Erythroblast (primary cell): ENCODE measurements around the gene MCUB.
"Not testable (repeated sequence)": the region's sequence is repeated elsewhere in the genome, so short reads cannot be mapped to it uniquely, and the experiment has no call there.

Experiments used
- DNase-seq, 2 experiments: peaks; one replicate each; lab custom pipeline; 2025; lab: John Stamatoyannopoulos, UW
- GATA1 ChIP-seq: IDR thresholded peaks from 2 replicates; pipeline ENCODE4 v1.6.1; 2011; ENCODE audit warnings: low read depth, mild to moderate bottlenecking, control low read depth, low read length, moderate library complexity
- POLR2A ChIP-seq: IDR thresholded peaks from 2 replicates; pipeline ENCODE4 v1.6.1; 2011; ENCODE audit warnings: mild to moderate bottlenecking, low read length

Gene MCUB

DNA sequence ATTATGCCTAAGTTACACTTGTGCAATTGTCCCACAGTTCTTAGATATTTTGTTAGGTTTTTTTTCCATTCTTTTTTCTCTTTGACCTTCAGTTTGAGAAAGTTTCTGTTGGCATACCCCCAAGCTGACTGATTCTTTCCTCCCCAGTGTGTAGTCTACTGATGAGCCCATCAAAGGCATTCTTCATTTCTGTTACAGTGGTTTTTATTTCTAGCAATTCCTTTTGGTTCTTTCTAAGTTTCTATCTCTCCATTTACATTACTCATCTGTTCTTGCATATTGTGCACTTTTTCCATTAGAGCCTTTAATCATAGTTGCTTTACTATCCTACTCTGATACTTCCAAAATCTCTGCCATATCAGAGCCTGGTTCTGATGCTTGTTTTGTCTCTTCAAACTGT is 111.3 kb downstream of the MCUB start:
- no peak for DNase-seq
- no peak for TF ChIP-seq GATA1
- no peak for TF ChIP-seq POLR2A

DNA sequence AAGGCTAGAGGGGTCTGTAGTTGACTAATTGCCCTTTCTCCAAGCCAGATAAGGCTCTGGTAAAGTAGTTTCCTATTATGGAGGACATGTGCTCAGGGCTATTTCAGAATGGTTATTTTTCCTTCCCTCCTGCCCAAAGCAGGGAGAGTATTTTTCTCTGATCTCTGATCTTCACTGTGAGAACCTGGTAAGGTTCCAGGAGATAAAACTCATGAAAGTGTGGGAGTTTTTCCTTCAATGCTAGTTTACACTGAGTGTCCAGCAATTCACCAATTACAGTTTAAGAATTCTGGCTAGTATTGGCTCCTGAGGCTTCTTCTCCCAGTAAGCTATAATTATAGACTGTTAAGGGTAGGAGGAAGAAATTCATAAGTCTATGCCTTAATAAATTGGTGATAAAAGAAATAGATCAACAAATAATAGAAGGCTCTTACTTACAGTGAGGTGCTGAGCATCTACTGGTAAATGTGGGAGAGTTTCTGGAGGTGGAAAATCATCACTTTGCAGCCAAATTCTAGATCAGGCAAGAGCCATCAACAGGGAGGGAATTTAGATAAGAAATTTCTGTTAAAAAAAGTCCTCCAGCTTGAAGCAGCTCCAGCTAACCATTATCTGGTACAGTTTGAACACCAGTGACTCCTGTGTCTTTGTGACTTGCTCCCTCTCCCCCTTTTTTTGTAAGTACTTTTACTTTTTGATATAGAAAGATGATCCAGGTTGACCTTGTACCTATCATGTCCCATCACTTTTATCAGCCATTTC is 112.3 kb downstream of the MCUB start:
- TF ChIP-seq GATA1 = no peak
- TF ChIP-seq POLR2A = no peak
- DNase-seq = peak; percentile 27 to 70

DNA sequence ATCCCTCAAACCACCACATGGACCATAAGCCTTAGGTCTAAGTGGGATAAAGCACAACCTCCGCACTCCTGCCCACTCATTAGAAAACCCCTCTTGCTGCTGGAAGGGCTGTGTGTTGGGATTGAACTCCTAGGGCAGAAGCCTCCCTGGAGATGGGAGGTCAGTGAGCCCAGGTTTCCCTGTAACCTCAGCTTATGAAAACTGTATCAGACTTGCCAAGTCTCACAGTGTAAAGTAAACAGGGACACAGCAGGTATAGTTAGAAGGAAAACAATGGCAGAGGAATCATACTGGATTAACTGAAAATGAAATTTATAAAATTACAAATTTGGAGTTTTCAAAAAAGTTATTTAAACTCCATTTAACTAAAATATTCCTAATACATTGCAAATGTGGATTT is 113.3 kb downstream of the MCUB start:
- no peak for DNase-seq
- TF ChIP-seq POLR2A = no peak
- TF ChIP-seq GATA1 = no peak

DNA sequence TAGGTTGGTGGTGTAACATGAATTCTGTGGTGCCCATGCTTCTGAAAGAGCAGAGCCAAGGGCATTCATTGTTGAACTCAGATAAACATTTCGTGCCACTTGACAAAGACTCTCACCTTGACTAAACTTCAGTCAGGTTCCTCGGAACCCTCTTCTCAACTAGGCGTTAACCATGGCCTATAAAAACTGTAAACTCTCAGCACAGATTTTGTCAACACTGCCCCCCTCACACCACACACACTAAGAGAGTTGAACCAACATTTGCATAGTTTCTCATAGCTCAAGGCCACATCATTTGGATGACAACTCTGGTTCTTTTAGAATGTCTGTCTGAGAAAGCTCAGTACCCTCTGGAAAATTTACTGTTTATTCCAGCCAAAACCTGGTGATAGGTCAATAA is 115.1 kb downstream of the MCUB start:
- no peak for DNase-seq
- TF ChIP-seq POLR2A (no peak), GATA1 (no peak)

DNA sequence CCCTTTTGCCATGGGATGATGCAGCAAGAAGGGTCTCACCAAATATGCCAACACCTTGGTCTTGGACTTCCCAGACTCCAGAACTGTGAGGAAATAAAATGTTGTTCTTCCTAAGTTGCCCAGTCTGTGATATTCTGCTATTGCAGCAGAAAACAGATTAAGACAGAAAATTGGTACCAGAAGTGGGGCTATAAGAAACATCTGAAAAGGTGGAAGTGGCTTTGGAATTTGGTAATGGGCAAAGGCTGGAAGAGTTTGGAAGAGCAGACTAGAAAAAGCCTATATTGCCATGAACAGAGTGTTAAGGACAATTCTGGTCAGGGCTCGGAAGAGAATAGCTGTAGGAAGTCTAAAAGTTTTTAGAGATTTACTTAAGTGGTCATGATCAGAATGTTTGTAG is 115.8 kb downstream of the MCUB start:
- DNase-seq = no peak
- no peak for TF ChIP-seq POLR2A
- TF ChIP-seq GATA1 = no peak

DNA sequence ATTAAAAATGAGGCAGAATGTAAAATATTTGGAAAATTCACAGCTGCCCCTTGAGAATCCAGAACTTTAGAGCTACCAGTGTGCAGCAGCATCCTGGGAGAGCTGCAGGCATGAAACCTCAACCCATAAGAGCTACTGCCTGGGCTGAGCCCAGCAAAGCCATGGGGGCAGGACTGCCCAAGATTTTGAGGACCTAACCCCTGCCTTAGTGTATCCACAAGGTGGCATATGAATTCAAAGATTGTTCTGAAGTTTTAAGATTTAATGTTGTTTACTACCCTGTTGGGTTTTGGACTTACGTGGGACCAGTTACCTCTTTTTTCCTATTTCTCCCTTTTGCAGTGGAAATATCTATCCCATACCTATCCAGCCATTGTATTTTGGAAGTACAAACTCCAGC is 116.8 kb downstream of the MCUB start:
- TF ChIP-seq POLR2A (no peak), GATA1 (no peak)
- DNase-seq = no peak

DNA sequence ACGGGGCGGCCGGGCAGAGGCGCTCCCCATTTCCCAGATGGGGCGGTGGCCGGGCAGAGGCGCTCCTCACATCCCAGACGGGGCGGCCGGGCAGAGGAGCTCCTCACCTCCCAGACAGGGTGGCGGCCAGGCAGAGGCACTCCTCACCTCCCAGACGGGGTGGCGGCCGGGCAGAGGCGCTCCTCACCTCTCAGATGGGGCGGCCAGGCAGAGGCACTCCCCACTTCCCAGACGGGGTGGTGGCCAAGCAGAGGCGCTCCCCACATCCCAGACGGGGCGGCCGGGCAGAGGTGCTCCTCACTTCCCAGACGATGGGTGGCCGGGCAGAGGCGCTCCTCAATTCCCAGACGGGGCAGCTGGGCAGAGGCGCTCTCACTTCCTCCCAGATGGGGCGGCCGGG is 118.4 kb downstream of the MCUB start:
- DNase-seq = not testable (repeated sequence)

DNA sequence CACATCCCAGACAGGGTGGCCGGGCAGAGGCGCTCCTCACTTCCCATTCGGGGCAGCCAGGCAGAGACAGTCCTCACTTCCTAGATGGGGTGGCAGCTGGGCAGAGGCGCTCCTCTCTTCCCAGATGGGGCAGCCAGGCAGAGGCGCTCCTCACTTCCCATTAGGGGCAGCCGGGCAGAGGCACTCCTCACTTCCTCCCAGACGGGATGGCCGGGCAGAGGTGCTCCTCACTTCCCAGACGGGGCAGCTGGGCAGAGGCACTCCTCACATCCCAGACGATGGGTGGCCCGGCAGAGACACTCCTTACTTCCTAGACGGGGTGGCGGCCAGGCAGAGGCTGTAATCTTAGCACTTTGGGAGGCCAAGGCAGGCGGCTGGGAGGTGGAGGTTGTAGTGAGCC is 118.9 kb downstream of the MCUB start:
- not testable (repeated sequence) for DNase-seq

DNA sequence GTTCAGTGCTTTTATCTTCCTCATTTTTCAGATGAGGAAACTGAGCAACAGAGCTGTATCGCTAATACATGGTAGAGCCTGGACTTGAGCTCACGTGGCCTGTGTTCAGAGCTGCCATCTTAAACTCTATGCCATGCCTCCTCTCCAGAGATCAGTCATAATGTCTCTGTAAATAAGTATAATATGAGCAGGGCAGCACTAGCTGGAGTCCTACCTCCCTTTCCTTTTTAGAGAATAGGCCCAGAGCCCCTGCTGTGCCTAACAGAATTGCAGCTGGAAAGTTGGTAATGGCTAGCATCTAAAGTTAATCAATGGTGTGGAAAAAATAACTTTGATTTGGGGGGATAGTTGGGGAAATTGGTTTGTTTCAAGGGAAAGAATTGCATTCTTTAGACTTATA is 122.8 kb downstream of the MCUB start:
- TF ChIP-seq POLR2A (no peak), GATA1 (no peak)
- no peak for DNase-seq

DNA sequence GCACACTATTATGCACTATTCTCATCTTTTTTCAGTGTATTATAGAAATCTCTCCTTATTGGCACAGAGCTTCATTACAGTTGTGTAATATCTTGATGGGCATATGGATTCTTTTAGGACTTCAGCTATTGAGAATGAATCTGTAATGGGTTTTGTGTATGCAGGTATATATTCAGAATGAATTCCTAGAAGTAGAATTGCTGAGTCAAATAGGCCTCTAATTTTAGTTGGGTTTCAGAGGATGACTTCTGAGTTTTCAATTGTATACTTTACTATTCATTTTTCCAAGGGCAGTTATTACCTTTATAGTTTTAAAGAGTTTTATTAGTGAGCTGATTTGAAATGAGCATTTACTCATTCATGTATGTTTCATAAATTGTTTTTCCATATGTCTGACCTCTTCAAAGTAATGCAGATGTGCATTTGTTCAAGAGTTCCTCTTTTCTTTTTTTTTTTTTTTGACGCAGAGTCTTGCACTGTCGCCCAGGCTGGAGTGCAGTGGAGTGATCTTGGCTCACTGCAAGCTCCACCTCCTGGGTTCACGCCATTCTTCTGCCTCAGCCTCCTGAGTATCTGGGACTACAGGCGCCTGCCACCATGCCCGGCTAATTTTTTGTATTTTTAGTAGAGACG is 123.7 kb downstream of the MCUB start:
- no peak for DNase-seq
- TF ChIP-seq GATA1 (no peak), POLR2A (no peak)

DNA sequence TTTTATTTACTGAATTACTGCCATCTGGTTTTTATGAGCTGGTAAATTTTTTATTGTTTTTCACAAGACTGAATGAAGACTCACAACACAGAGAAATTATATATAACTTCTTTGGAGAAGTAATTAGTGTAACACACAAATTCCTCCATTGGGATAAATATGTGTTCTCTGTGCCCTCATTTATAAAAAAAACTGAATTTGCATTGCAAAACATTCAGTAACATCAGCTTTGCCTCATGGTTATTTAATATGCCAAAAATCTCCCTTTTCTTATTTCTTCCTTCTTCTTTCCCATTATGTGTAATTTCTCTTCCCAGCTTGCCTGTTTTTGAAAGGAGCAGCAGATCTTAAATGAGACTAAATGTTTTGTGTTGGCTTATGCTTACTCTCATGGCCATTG is 124.7 kb downstream of the MCUB start:
- TF ChIP-seq POLR2A (no peak), GATA1 (no peak)
- no peak for DNase-seq

DNA sequence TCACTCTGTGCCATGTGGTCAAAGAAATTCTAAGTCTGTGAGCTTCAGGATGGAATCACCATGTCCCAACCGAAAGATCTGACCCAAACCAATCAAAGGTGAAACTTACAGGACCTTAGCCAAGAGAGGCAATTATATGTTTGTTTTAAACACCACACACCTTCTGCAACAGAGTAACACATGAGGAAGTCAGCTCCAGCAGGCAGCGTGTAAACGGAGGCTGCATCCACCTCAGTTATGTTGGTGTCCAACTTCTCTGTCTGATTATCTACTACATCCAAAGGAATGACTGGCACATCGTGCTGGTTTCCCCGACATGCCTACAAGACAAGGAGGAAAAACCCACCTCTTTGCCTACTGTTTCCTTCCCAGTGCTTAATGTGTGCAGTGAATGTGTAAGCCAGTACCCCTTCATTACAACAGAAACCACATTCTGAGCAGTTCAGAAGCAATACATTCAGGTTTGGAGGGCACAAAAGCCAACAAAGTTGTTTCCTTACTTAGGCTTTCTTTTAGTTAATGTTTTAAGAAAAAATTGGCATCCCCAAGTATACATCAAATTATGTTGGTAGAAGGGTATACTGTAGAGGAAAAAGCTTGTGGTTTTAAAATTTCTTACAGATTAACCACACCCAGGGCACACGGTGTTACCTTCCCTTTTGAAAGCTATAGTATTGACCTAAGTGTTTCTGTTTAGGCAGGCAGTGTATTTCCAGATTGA is 130.8 kb downstream of the MCUB start:
- TF ChIP-seq POLR2A = no peak
- no peak for TF ChIP-seq GATA1
- DNase-seq = no peak

DNA sequence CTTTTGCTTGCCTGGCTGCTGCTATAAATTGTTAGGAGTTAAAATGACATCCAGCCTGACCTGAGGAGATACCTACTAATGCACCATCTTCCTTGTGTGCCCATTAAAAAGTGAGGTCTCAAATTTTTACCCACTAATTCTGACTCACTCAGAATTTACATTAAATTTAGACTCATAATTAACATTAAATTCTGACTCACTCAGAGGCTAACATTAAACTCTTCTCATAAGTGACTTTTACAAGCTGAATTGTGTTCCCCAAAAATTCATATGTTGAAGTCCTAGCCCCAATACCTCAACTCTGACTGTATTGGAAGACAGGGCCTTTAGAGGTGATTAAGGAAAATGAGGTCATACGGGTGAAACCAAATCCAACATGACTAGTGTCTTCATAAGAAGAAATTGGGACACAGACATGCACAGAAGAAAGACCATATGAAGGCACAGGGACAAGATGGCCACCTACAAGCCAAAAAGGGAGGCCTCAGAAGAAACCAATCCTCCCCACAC is 131.4 kb downstream of the MCUB start:
- TF ChIP-seq GATA1 (no peak), POLR2A (no peak)
- DNase-seq = peak in 1 of 2 experiments; percentile 11

DNA sequence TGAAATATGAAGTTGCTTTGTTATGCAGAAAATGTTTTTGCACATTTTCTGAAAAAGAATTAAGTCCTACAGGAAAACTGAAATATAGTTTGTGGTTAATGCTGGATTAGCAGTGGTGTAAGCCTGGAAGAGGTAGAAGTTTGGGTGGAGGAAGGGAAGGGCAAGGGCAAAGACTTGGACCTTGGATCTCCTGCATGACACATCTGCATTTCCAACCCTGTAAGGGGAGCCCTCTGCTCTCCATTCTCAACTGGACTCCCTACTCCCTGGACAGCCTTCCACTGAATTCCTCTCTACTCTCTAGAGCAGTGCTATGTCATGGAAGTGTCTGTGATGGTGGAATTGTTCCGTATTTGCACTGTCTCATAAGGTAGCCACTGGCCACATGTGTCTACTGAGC is 138.6 kb downstream of the MCUB start:
- no peak for DNase-seq
- TF ChIP-seq GATA1 = no peak
- TF ChIP-seq POLR2A = no peak

DNA sequence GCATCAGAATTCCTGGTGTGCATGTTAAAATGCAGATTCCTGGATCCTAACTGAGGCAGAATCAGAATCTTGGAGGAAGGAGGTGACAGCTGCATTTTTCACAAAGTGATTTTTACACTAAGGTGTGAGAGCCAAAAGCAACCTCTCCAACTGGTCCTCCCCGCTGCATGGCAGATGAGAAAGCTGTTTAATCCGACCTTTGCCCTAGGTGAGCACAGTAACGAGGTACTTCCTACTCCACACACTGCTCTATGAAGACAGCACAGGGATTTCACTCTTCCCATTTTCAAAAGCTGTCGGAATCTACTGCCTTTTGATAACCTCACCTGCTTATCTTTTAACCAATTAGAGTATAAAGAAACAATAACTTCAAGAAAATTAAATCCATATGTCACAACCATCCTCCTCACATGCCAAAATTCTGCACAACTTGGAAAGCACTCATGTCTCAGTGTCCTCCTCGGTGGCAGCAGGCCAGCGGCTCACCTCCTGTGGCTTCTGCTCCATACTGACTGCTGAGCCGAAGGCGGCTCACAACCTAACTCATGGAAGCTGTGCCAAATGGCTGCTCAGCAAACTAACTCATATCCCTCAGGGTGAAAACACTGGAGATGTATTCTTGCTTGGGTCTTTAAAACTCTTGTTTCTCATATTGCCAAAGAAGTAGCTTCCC is 139.6 kb downstream of the MCUB start:
- TF ChIP-seq POLR2A = no peak
- no peak for TF ChIP-seq GATA1
- DNase-seq = no peak
